AG04450 (cell line): Measurements from ENCODE around the gene AKAP6. TPM values are rescaled to one million over a fixed set of nuclear protein-coding genes. Genes with fewer than 3 reads are reported as not detected.

ENCODE experiments used
- CTCF ChIA-PET: fragments of 300-600, 350-600 bp; formaldehyde crosslinking; extraction: SDS; loops from one replicate; lab custom pipeline; 2022; ENCODE audit warnings: antibody characterized with exemption, inconsistent platforms; lab: Charles Lee
- POLR2A ChIA-PET: fragments of 350-600 bp; formaldehyde crosslinking; extraction: SDS; loops from one replicate; lab custom pipeline; 2021; ENCODE audit warnings: antibody characterized with exemption, inconsistent platforms; lab: Yijun Ruan, JAX
- DNase-seq: peaks from one replicate; pipeline ENCODE4 v3.0.0-alpha.2; 2011; ENCODE audit warnings: low read depth, low spot score
- H3K27ac ChIP-seq: one replicate; pipeline ENCODE4 v1.5.1; 2012; ENCODE audit warnings: low read depth, low read length, control low read depth
- H3K27me3 ChIP-seq: one replicate; pipeline ENCODE4 v1.6.0; 2012; ENCODE audit warnings: low read length; ENCODE audit not compliant: control insufficient read depth, insufficient read depth
- H3K4me3 ChIP-seq: 2 replicates; pipeline ENCODE4 v1.5.1; 2011; ENCODE audit warnings: mild to moderate bottlenecking, low read depth, low read length, control low read depth
- H3K9me3 ChIP-seq: 2 replicates; pipeline ENCODE4 v1.5.1; 2012; ENCODE audit warnings: low read length; ENCODE audit not compliant: control insufficient read depth, insufficient read depth
- polyA plus RNA-seq: library from polyadenylated mRNA; depleted of rRNA; stranded (reverse); fragments of >200 nt; gene quantifications from 2 replicates; pipeline ENCODE4 v1.2.3, GENCODE V29; 2011; rRNA removed
- small RNA-seq: library from RNA; depleted of rRNA; stranded (forward); fragments of <200 nt; gene quantifications from one replicate; pipeline ENCODE3, GENCODE V24; 2012; ENCODE audit warnings: low read depth; ENCODE audit not compliant: insufficient read length
- TF ChIP-seq, protein P1 (sequence below): IDR thresholded peaks from 2 replicates; pipeline ENCODE4 v1.5.1; 2011; ENCODE audit warnings: low read depth, low read length, control low read depth, inconsistent platforms

AKAP6 gene
- polyA plus RNA-seq, 1 experiment, result 0.78 TPM

DNA sequence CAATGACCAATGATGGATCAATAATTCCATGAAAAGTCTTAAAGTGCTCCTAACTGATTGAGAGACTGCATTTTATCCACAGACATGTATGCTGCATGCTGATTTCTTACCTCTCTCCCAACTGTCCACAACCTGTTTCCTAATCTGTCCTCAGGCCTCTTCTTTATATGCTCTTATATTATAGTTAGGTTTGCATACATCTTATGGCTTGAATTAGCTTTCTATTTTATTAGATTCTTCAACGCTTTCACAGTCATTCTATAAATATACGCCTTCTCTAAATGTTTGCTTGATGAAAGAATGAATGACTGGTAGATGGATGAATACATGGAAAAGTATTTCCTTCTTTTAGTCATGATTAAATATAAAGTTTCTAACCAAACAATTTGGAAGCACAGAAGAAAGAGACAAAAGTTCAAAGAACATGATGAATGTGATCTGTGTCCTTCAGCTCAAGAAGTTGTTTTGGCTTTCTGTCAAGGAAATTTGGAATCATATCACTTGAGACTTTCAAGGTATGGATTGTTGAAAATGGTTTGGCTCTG, 517.8 kb downstream of the AKAP6 start:
- no peaks in the 10 kb centered on the region for H3K9me3 ChIP-seq
- CTCF ChIA-PET, result no interaction called here
- no peak overlapping the region for H3K4me3 ChIP-seq
- POLR2A ChIA-PET, result no interaction called here
- TF ChIP-seq, protein P1, sequence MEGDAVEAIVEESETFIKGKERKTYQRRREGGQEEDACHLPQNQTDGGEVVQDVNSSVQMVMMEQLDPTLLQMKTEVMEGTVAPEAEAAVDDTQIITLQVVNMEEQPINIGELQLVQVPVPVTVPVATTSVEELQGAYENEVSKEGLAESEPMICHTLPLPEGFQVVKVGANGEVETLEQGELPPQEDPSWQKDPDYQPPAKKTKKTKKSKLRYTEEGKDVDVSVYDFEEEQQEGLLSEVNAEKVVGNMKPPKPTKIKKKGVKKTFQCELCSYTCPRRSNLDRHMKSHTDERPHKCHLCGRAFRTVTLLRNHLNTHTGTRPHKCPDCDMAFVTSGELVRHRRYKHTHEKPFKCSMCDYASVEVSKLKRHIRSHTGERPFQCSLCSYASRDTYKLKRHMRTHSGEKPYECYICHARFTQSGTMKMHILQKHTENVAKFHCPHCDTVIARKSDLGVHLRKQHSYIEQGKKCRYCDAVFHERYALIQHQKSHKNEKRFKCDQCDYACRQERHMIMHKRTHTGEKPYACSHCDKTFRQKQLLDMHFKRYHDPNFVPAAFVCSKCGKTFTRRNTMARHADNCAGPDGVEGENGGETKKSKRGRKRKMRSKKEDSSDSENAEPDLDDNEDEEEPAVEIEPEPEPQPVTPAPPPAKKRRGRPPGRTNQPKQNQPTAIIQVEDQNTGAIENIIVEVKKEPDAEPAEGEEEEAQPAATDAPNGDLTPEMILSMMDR, result no peak
- no peak overlapping the region for H3K27ac ChIP-seq
- DNase-seq, result no peak
- no peaks in the 10 kb centered on the region for H3K27me3 ChIP-seq

DNA sequence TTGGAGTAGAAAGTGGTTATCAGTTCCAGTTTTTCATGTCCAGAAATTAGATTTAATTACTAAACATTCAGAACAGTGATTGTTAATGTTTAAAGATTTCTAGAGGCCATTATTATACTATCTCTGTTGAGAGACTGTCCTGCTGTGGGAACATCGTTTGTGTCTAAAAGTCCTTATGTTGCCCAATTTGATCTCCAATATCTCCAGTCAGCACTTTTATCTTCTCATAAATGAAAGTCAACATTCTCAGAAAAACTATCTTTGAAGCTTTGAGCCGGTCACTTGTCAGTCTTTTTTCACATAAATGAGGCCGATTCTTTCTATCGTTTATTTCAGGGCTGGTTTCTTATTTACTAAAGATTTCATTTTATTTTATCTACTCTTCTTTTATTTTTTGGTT, 518.8 kb downstream of the AKAP6 start:
- ChIA-PET POLR2A (no interaction called here), CTCF (no interaction called here)
- Histone ChIP-seq H3K4me3 (no peak overlapping the region), H3K27me3 (no peaks in the 10 kb centered on the region), H3K27ac (no peak overlapping the region), H3K9me3 (no peaks in the 10 kb centered on the region)
- TF ChIP-seq, protein P1, result no peak
- DNase-seq, result no peak

DNA sequence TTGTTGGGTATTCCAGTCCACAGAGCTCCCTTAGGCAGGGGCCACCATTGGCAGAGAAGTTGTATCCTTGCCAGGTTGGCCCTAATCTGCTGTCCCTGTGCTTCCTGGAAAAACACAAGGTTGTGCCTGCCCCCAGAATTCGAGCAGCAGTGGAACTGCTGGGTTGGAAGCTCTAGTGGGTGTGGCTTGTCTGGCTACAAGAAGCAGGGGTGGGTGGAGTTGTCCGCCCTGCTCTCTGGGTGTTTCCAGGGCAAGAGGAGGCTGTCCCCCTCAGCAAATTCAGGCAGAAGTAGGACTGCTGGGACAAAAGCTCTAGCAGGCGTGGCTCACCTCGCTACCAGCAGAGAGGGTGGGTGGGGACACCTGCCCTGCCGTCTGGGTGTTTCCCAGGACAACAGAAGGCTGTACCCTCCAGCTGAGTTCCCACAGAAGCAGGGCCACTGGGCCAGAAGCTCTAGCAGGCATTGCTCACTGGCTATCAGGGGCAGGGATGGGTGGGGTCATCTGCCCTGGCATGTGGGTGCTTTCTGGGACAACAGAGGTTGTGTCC, 536.8 kb downstream of the AKAP6 start:
- no peak overlapping the region for H3K27ac ChIP-seq
- no peak for DNase-seq

GRCh38 chr14:32883188-32883587, 554.1 kb downstream of the AKAP6 start:
- TF ChIP-seq, protein P1, result no peak
- ChIA-PET POLR2A (no interaction called here), CTCF (no interaction called here)
- no peaks in the 10 kb centered on the region for H3K27me3 ChIP-seq
- no peak for DNase-seq
- no peaks in the 10 kb centered on the region for H3K9me3 ChIP-seq
- no peak overlapping the region for H3K27ac ChIP-seq
- no peak overlapping the region for H3K4me3 ChIP-seq

More for the DNA sequence above, 536.8 kb downstream of the AKAP6 start:
- CTCF ChIA-PET, result no interaction called here
- TF ChIP-seq, protein P1, result no peak
- Histone ChIP-seq H3K4me3 (no peak overlapping the region), H3K9me3 (no peaks in the 10 kb centered on the region), H3K27me3 (no peaks in the 10 kb centered on the region)
- POLR2A ChIA-PET, result no interaction called here

Small RNAs within 50 kb of the gene (small RNA-seq; reads per million reads assigned to genes)
- gene RN7SL660P, result not detected

Other genes with a start within 250 kb of the AKAP6 start
- not detected in 2 replicates for gene RNU6-7, start 127.3 kb upstream of the AKAP6 start, polyA plus RNA-seq
- not detected in 2 replicates for gene RNU6-8, start 126.0 kb upstream of the AKAP6 start, polyA plus RNA-seq